HEK293 (cell line): ENCODE data around the gene CHI3L2.

Experiments used
- ATF2 ChIP-seq: fragments of 450-650 bp; formaldehyde crosslinking; IDR thresholded peaks from 2 replicates; pipeline ENCODE4 v1.5.1; 2016; ENCODE audit warnings: missing biosample characterization, missing genetic modification characterization, low read depth
- HOXA7 ChIP-seq: sonication (generic); formaldehyde crosslinking; IDR thresholded peaks from 2 replicates; pipeline ENCODE4 v1.8.1; 2022; ENCODE audit warnings: missing genetic modification reagents, borderline replicate concordance
- TCF7L2 ChIP-seq: IDR thresholded peaks from 2 replicates; pipeline ENCODE4 v1.6.1; 2011; ENCODE audit warnings: low read depth, mild to moderate bottlenecking, inconsistent platforms, low read length, moderate library complexity, borderline replicate concordance
- ZNF140 ChIP-seq: fragments of 450-650 bp; formaldehyde crosslinking; IDR thresholded peaks from 2 replicates; pipeline ENCODE4 v1.5.1; 2016; ENCODE audit warnings: missing biosample characterization, missing genetic modification characterization
- ZNF274 ChIP-seq, 2 experiments: fragments of 200-500 bp in 1 of 2; fragments of 450-650 bp in 1 of 2; sonication (Bioruptor generic) in 1 of 2; formaldehyde crosslinking in 1 of 2; IDR thresholded peaks; 2 replicates each; pipeline versions ENCODE4 v1.5.1 to v1.6.1; 2014 to 2016; ENCODE audit warnings: borderline replicate concordance in 1 of 2, inconsistent platforms in 1 of 2, low read length in 1 of 2, missing biosample characterization in 1 of 2, missing genetic modification characterization in 1 of 2
- ZNF350 ChIP-seq: fragments of 450-650 bp; formaldehyde crosslinking; IDR thresholded peaks from 2 replicates; pipeline ENCODE4 v1.5.0; 2017; ENCODE audit warnings: missing biosample characterization, mild to moderate bottlenecking, missing genetic modification characterization
- ZNF585B ChIP-seq: fragments of 450-650 bp; formaldehyde crosslinking; IDR thresholded peaks from 2 replicates; pipeline ENCODE4 v1.5.1; 2016; ENCODE audit warnings: missing biosample characterization, missing genetic modification characterization
- TF ChIP-seq, protein P1 (sequence below): sonication (generic); formaldehyde crosslinking; IDR thresholded peaks from 2 replicates; pipeline ENCODE4 v1.8.1; 2022; ENCODE audit warnings: mild to moderate bottlenecking, moderate library complexity, missing genetic modification reagents

DNA sequence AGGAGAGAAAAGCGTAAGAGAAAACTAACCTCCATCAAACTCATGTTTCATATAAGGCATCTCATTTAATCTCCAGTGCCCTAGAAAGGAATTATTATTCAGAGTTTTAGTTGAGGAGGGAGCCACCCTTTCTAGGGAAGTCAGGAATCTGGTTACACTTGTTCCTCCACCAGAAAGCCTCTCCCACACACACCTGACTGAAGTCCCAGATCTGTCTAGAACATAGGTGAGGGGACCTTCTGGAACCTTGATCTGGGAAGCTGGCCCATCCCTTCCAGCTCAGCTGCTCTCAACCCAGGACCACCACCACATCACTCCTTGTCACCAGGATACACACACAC, 25.2 kb upstream of the CHI3L2 start:
- no peak for TF ChIP-seq ZNF585B (tag by site-specific recombination)
- no peak for TF ChIP-seq ATF2 (tag by site-specific recombination)
- no peak for TF ChIP-seq ZNF350 (tag by site-specific recombination)
- TF ChIP-seq, protein P1, sequence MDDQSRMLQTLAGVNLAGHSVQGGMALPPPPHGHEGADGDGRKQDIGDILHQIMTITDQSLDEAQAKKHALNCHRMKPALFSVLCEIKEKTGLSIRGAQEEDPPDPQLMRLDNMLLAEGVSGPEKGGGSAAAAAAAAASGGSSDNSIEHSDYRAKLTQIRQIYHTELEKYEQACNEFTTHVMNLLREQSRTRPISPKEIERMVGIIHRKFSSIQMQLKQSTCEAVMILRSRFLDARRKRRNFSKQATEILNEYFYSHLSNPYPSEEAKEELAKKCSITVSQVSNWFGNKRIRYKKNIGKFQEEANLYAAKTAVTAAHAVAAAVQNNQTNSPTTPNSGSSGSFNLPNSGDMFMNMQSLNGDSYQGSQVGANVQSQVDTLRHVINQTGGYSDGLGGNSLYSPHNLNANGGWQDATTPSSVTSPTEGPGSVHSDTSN (CRISPR knock-in tag) = no peak
- TF ChIP-seq HOXA7 = no peak
- TF ChIP-seq ZNF140 (tag by site-specific recombination) = no peak
- TF ChIP-seq TCF7L2 = no peak
- TF ChIP-seq ZNF274 (IDR thresholded peaks at IDR 0.05; ENCODE audit: low read length) = no peak
- no peak for TF ChIP-seq ZNF274 (tag by site-specific recombination; IDR thresholded peaks at IDR 0.05; ENCODE audit: borderline replicate concordance)
